Transverse colon (tissue), 3 donors: ENCODE data around the gene PPP6R3.

Experiments
- CTCF ChIP-seq, 5 experiments: fragments of 200-600 bp in 3 of 5; fragments of 450-650 bp in 2 of 5; sonication (generic) in 3 of 5; IDR thresholded peaks; 1 replicate in 2 of 5; 2 replicates in 3 of 5; pipeline ENCODE4 v1.5.1; 2016 to 2017; ENCODE audit warnings: antibody characterized with exemption in 5 of 5, inconsistent platforms in 3 of 5, mild to moderate bottlenecking in 2 of 5, moderate library complexity in 1 of 5
- EP300 ChIP-seq: sonication (generic); formaldehyde crosslinking; IDR thresholded peaks from one replicate; pipeline ENCODE4 v1.6.1; 2017; ENCODE audit warnings: antibody characterized with exemption, low read depth
- POLR2A ChIP-seq: fragments of 450-650 bp; IDR thresholded peaks from one replicate; pipeline ENCODE4 v1.6.1; 2016; ENCODE audit warnings: antibody characterized with exemption, mild to moderate bottlenecking, moderate library complexity

GRCh38 chr11:68513930-68514487, 53.5 kb downstream of the PPP6R3 start:
- TF ChIP-seq CTCF (IDR thresholded peaks at IDR 0.05), result no peak
- no peak for TF ChIP-seq POLR2A
- no peak for TF ChIP-seq EP300
